OCI-LY1 (cell line): Measurements from ENCODE around the gene FITM2.

Experiments
- H2AFZ ChIP-seq: fragments of 200-600 bp; sonication (generic), shearing (Covaris generic); 2 replicates; pipeline ENCODE4 v1.6.0; 2014; ENCODE audit warnings: antibody characterized with exemption, mild to moderate bottlenecking, low read length
- H3F3A ChIP-seq: fragments of 200-600 bp; sonication (generic), shearing (Covaris generic); 2 replicates; pipeline ENCODE4 v1.6.0; 2014; ENCODE audit warnings: mild to moderate bottlenecking, antibody characterized with exemption, low read length, moderate library complexity; ENCODE audit not compliant: insufficient read depth
- H3K27ac ChIP-seq: fragments of 200-600 bp; sonication (generic); 2 replicates; pipeline ENCODE4 v1.5.1; 2014; ENCODE audit warnings: low read length, mixed run types, mild to moderate bottlenecking, low read depth; ENCODE audit not compliant: poor library complexity, severe bottlenecking
- H3K27me3 ChIP-seq: fragments of 200-600 bp; sonication (generic); 2 replicates; pipeline ENCODE4 v1.6.0; 2014; ENCODE audit warnings: antibody characterized with exemption, mild to moderate bottlenecking, low read length, moderate library complexity; ENCODE audit not compliant: insufficient read depth
- H3K36me3 ChIP-seq: fragments of 200-600 bp; sonication (generic); 2 replicates; pipeline ENCODE4 v1.6.1; 2014; ENCODE audit warnings: mild to moderate bottlenecking, antibody characterized with exemption, low read length, moderate library complexity, mixed read lengths; ENCODE audit not compliant: insufficient read depth
- H3K4me1 ChIP-seq: fragments of 200-600 bp; sonication (generic); 2 replicates; pipeline ENCODE4 v1.5.1; 2014; ENCODE audit warnings: mild to moderate bottlenecking, low read length, moderate library complexity; ENCODE audit not compliant: insufficient read depth, severe bottlenecking
- H3K4me2 ChIP-seq: fragments of 200-600 bp; sonication (generic), shearing (Covaris generic); 2 replicates; pipeline ENCODE4 v1.6.1; 2014; ENCODE audit warnings: low read length
- H3K4me3 ChIP-seq: fragments of 200-600 bp; sonication (generic); 2 replicates; pipeline ENCODE4 v1.5.1; 2014; ENCODE audit warnings: low read length, low read depth, mild to moderate bottlenecking, mixed read lengths; ENCODE audit not compliant: poor library complexity, severe bottlenecking
- H3K79me2 ChIP-seq: fragments of 200-600 bp; shearing (Covaris generic); 2 replicates; pipeline ENCODE4 v1.6.1; 2016; ENCODE audit warnings: mixed run types, low read length, mixed read lengths; ENCODE audit not compliant: insufficient read depth
- H3K9ac ChIP-seq: fragments of 200-600 bp; sonication (generic), shearing (Covaris generic); 2 replicates; pipeline ENCODE4 v1.6.1; 2014; ENCODE audit warnings: mild to moderate bottlenecking, low read length, mixed read lengths
- H3K9me2 ChIP-seq: fragments of 200-600 bp; sonication (generic), shearing (Covaris generic); 2 replicates; pipeline ENCODE4 v1.6.1; 2014; ENCODE audit warnings: low read depth, mild to moderate bottlenecking, low read length, mixed read lengths
- H3K9me3 ChIP-seq: fragments of 200-600 bp; shearing (Covaris generic); 2 replicates; pipeline ENCODE4 v1.6.1; 2014; ENCODE audit warnings: low read length, mixed read lengths
- H4K20me1 ChIP-seq: fragments of 200-600 bp; sonication (generic), shearing (Covaris generic); 2 replicates; pipeline ENCODE4 v1.6.0; 2016; ENCODE audit warnings: mild to moderate bottlenecking, low read length; ENCODE audit not compliant: insufficient read depth
- EZH2 ChIP-seq: fragments of 200-600 bp; sonication (generic), shearing (Covaris generic); IDR thresholded peaks from 2 replicates; pipeline ENCODE4 v1.8.0; 2017; ENCODE audit warnings: borderline replicate concordance, mixed run types, mild to moderate bottlenecking, antibody characterized with exemption, low read length, moderate library complexity, mixed read lengths
- TF ChIP-seq, protein P1 (sequence below): fragments of 200-600 bp; sonication (generic), shearing (Covaris generic); IDR thresholded peaks from 2 replicates; pipeline ENCODE4 v1.5.1; 2017; ENCODE audit warnings: mild to moderate bottlenecking, antibody characterized with exemption, low read length, moderate library complexity, mixed read lengths

FITM2 gene

DNA sequence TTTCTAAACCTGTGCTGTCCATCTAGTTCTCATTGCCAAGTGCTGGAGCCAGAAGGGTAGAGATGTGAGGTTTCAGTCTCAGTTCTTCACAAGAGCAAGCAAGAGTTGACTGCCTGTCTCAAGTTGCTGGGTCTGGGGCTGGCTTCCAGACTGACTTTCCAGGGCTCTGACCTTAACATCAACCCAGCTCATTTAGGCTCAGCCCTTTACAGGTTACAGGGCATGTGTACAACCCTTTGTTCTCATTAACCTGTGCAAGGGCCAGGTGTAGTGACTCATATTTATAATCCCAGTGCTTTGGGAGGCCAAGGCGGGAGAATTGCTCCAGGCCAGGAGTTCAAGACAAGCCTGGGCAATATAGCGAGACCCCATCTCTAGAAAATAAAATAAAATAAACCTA is 30.6 kb downstream of the FITM2 start:
- H3K9ac ChIP-seq = no peak overlapping the region
- no peaks in the 10 kb centered on the region for H3K9me2 ChIP-seq
- no peaks in the 10 kb centered on the region for H3F3A ChIP-seq
- no peaks in the 10 kb centered on the region for H3K79me2 ChIP-seq
- H3K36me3 ChIP-seq = no peaks in the 10 kb centered on the region
- no peak for TF ChIP-seq EZH2
- TF ChIP-seq, protein P1, sequence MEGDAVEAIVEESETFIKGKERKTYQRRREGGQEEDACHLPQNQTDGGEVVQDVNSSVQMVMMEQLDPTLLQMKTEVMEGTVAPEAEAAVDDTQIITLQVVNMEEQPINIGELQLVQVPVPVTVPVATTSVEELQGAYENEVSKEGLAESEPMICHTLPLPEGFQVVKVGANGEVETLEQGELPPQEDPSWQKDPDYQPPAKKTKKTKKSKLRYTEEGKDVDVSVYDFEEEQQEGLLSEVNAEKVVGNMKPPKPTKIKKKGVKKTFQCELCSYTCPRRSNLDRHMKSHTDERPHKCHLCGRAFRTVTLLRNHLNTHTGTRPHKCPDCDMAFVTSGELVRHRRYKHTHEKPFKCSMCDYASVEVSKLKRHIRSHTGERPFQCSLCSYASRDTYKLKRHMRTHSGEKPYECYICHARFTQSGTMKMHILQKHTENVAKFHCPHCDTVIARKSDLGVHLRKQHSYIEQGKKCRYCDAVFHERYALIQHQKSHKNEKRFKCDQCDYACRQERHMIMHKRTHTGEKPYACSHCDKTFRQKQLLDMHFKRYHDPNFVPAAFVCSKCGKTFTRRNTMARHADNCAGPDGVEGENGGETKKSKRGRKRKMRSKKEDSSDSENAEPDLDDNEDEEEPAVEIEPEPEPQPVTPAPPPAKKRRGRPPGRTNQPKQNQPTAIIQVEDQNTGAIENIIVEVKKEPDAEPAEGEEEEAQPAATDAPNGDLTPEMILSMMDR = no peak
- H3K9me3 ChIP-seq = no peaks in the 10 kb centered on the region
- no peak overlapping the region for H3K27ac ChIP-seq
- peaks cover 3% of the 10 kb centered on the region; the same call in 1 of the 2 replicates for H3K27me3 ChIP-seq
- no peaks in the 10 kb centered on the region for H4K20me1 ChIP-seq
- no peaks in the 10 kb centered on the region for H3K4me1 ChIP-seq
- no peak overlapping the region for H3K4me3 ChIP-seq
- H3K4me2 ChIP-seq = no peak overlapping the region
- H2AFZ ChIP-seq = no peak overlapping the region

DNA sequence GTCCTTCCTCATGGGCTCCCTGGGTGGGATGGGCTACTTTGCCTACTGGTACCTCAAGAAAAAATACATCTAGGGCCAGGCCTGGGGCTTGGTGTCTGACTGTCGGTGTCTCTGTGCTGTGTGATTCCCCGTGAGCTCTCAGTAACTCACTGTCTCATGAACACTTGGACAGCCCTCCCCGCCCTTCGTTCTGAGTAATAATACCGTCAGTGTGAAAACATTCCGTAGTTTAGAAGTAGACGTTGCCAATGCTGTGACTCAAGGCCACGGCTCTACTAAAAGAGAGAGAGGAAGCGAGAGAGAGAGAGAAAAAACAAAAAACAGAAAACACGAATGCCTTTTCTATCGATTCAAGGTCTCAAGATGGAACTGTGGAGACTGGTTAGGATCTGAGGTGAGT is 31.8 kb downstream of the FITM2 start:
- Histone ChIP-seq H3K4me1 (no peaks in the 10 kb centered on the region), H4K20me1 (no peaks in the 10 kb centered on the region), H3K36me3 (no peaks in the 10 kb centered on the region), H3K27ac (no peak overlapping the region), H3K9me3 (no peaks in the 10 kb centered on the region), H3K4me2 (no peak overlapping the region), H3F3A (no peaks in the 10 kb centered on the region), H3K9me2 (no peaks in the 10 kb centered on the region), H3K9ac (no peak overlapping the region), H3K27me3 (peaks cover 4% of the 10 kb centered on the region; the same call in 1 of the 2 replicates), H3K79me2 (no peaks in the 10 kb centered on the region), H3K4me3 (no peak overlapping the region), H2AFZ (no peak overlapping the region)
- TF ChIP-seq EZH2 = no peak
- TF ChIP-seq, protein P1 = no peak

DNA sequence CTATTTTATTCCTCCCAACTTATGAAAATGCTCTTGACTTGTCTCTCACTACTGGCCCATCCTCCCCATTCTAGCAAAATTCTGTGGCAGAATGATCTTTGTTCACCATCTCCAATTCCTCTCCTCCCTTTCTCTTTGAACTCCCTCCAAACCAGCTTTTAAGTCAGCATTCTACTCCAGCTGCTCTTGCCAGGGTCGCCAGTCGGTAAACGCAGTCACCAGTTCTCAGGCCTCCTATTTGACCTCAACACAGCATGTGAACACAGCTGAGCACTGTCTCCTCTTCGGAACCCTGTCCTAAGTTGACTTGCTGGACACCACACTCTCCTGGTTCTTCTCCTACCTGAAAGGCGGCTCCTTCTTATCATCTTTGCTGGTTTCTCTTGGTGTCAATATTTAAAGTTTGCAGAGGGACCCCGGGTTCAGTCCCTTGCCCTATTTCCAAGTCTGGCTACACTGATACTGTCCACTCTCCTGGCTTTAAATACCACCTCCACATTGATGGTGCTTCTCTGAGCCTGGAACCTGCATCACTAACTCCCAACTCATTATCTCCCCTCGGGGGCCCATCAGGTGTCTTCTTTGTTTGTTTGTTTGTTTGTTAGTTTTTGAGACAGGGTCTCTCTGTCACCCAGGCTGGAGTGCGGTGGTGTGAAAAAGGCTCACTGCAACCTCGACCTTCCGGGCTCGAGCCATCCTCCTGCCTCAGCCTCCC is 36.5 kb downstream of the FITM2 start:
- Histone ChIP-seq H3K79me2 (no peaks in the 10 kb centered on the region), H3K9me2 (no peaks in the 10 kb centered on the region), H3K9ac (no peak overlapping the region), H3K27ac (no peak overlapping the region), H3K4me1 (no peaks in the 10 kb centered on the region), H4K20me1 (no peaks in the 10 kb centered on the region), H3K4me2 (no peak overlapping the region), H3K36me3 (no peaks in the 10 kb centered on the region), H2AFZ (no peak overlapping the region), H3F3A (no peaks in the 10 kb centered on the region), H3K9me3 (no peaks in the 10 kb centered on the region), H3K27me3 (peaks cover 9% of the 10 kb centered on the region; the same call in 1 of the 2 replicates), H3K4me3 (no peak overlapping the region)
- TF ChIP-seq EZH2 = no peak
- TF ChIP-seq, protein P1 = no peak
